GM18858 (cell line): ENCODE measurements around the gene KCNT1.

Source experiments
- ATAC-seq: cut with Tn5 transposase; IDR thresholded peaks from one replicate; pipeline ENCODE4 v1.9.1; 2021; ENCODE audit not compliant: unreplicated experiment

Gene KCNT1

GRCh38 chr9:135815830-135816650 is 114.1 kb downstream of the KCNT1 start:
- no peak for ATAC-seq

GRCh38 chr9:135816651-135816970 is 114.6 kb downstream of the KCNT1 start:
- no peak for ATAC-seq

- ATAC-seq, result no peak
These were observed 116.1 kb downstream of the KCNT1 start for GRCh38 chr9:135817951-135818717.

GRCh38 chr9:135818718-135819475 is 116.9 kb downstream of the KCNT1 start:
- ATAC-seq, result no peak

- no peak for ATAC-seq
These were observed 117.9 kb downstream of the KCNT1 start for GRCh38 chr9:135819905-135820304.

- no peak for ATAC-seq
These were observed 118.7 kb downstream of the KCNT1 start for GRCh38 chr9:135820661-135821060.

- no peak for ATAC-seq
These were observed 119.1 kb downstream of the KCNT1 start for GRCh38 chr9:135821116-135821515.

GRCh38 chr9:135821733-135822373 is 119.9 kb downstream of the KCNT1 start:
- no peak for ATAC-seq

GRCh38 chr9:135822374-135822755 is 120.4 kb downstream of the KCNT1 start:
- ATAC-seq, result no peak

GRCh38 chr9:135823036-135823435 is 121.1 kb downstream of the KCNT1 start:
- ATAC-seq, result no peak

GRCh38 chr9:135825435-135826187 is 123.6 kb downstream of the KCNT1 start:
- ATAC-seq, result no peak

GRCh38 chr9:135826188-135826545 is 124.2 kb downstream of the KCNT1 start:
- ATAC-seq, result no peak

GRCh38 chr9:135827301-135827700 is 125.3 kb downstream of the KCNT1 start:
- ATAC-seq, result no peak

- no peak for ATAC-seq
These were observed 126.0 kb downstream of the KCNT1 start for GRCh38 chr9:135827866-135828580.

GRCh38 chr9:135828656-135829055 is 126.7 kb downstream of the KCNT1 start:
- no peak for ATAC-seq

GRCh38 chr9:135830496-135830895 is 128.5 kb downstream of the KCNT1 start:
- no peak for ATAC-seq

- no peak for ATAC-seq
These were observed 131.9 kb downstream of the KCNT1 start for GRCh38 chr9:135833864-135834263.

GRCh38 chr9:135835131-135835530 is 133.1 kb downstream of the KCNT1 start:
- ATAC-seq, result no peak

- ATAC-seq, result no peak
These were observed 137.5 kb downstream of the KCNT1 start for GRCh38 chr9:135839516-135839915.

GRCh38 chr9:135840107-135840506 is 138.1 kb downstream of the KCNT1 start:
- no peak for ATAC-seq
